GM23338 (cell line): ENCODE measurements around the gene UBE2S. TPM values are rescaled to one million over a fixed set of nuclear protein-coding genes. Genes with fewer than 3 reads are reported as not detected.
A peak's percentile ranks its signal among the peaks of the same experiment; 100 is the strongest.

Source experiments
- ATAC-seq: fragments of 200-7000 bp; cut with Tn5 transposase; 3 replicates; pipeline ENCODE4 v1.9.1; 2020
- DNase-seq: peaks from one replicate; pipeline ENCODE4 v3.0.0-alpha.2; 2015; ENCODE audit warnings: low spot score
- H2AFZ ChIP-seq: fragments of 200-600 bp; sonication (generic); 2 replicates; pipeline ENCODE4 v1.8.0; 2016; ENCODE audit warnings: antibody characterized with exemption, mild to moderate bottlenecking, moderate library complexity
- H3F3A ChIP-seq: fragments of 200-600 bp; sonication (generic); replicated peaks from 2 replicates; pipeline ENCODE4 v1.8.0; 2017; ENCODE audit warnings: antibody characterized with exemption, mixed run types, low read depth
- H3K27ac ChIP-seq: fragments of 200-600 bp; sonication (generic); 2 replicates; pipeline ENCODE4 v1.6.1; 2016; ENCODE audit warnings: low read depth
- H3K27me3 ChIP-seq: fragments of 200-600 bp; sonication (generic); 2 replicates; pipeline ENCODE4 v1.8.0; 2016; ENCODE audit warnings: mild to moderate bottlenecking, mixed run types, moderate library complexity; ENCODE audit not compliant: insufficient read depth
- H3K36me3 ChIP-seq: fragments of 200-600 bp; sonication (generic); 2 replicates; pipeline ENCODE4 v1.8.0; 2016; ENCODE audit warnings: mild to moderate bottlenecking; ENCODE audit not compliant: insufficient read depth
- H3K4me1 ChIP-seq: fragments of 200-600 bp; sonication (generic); 2 replicates; pipeline ENCODE4 v1.8.0; 2016; ENCODE audit warnings: mild to moderate bottlenecking, moderate library complexity; ENCODE audit not compliant: insufficient read depth
- H3K4me2 ChIP-seq: fragments of 200-600 bp; sonication (generic); 2 replicates; pipeline ENCODE4 v1.7.1; 2017; ENCODE audit warnings: mixed run types
- H3K4me3 ChIP-seq: fragments of 200-600 bp; sonication (generic); 2 replicates; pipeline ENCODE4 v1.6.1; 2016; ENCODE audit warnings: mixed run types
- H3K79me2 ChIP-seq: fragments of 200-600 bp; sonication (generic); replicated peaks from 2 replicates; pipeline ENCODE4 v1.8.0; 2017; ENCODE audit warnings: mild to moderate bottlenecking; ENCODE audit not compliant: insufficient read depth
- H3K9me2 ChIP-seq: fragments of 200-600 bp; sonication (generic); 2 replicates; pipeline ENCODE4 v1.8.0; 2017; ENCODE audit not compliant: insufficient read depth
- H4K20me1 ChIP-seq: fragments of 200-600 bp; sonication (generic); replicated peaks from 2 replicates; pipeline ENCODE4 v1.8.0; 2017; ENCODE audit warnings: mild to moderate bottlenecking; ENCODE audit not compliant: insufficient read depth
- H3K27ac Mint-ChIP-seq: 2 replicates; pipeline ENCODE4 v1.8.0; 2020; ENCODE audit warnings: inconsistent platforms, mild to moderate bottlenecking, moderate library complexity, mixed read lengths
- H3K27me3 Mint-ChIP-seq: 3 replicates; pipeline ENCODE4 v1.8.0; 2022; ENCODE audit warnings: low read depth, mild to moderate bottlenecking, moderate library complexity, mixed read lengths, inconsistent platforms; ENCODE audit not compliant: insufficient read depth, poor library complexity
- H3K36me3 Mint-ChIP-seq: 3 replicates; pipeline ENCODE4 v1.8.0; 2021; ENCODE audit warnings: low read depth, mild to moderate bottlenecking, inconsistent platforms, moderate library complexity, mixed read lengths
- H3K4me1 Mint-ChIP-seq: 3 replicates; pipeline ENCODE4 v1.8.0; 2020; ENCODE audit warnings: mild to moderate bottlenecking, inconsistent platforms, mixed read lengths
- H3K4me3 Mint-ChIP-seq: 3 replicates; pipeline ENCODE4 v1.8.0; 2021; ENCODE audit warnings: moderate library complexity, mild to moderate bottlenecking, inconsistent platforms, mixed read lengths
- H3K9me3 Mint-ChIP-seq: 3 replicates; pipeline ENCODE4 v1.8.0; 2020; ENCODE audit warnings: moderate library complexity, mild to moderate bottlenecking, inconsistent platforms, mixed read lengths
- CREB1 ChIP-seq: fragments of 250-450 bp; sonication (Bioruptor Pico); IDR thresholded peaks from 2 replicates; pipeline ENCODE4 v1.5.0; 2020; ENCODE audit warnings: low read depth, mild to moderate bottlenecking, moderate library complexity
- CTCF ChIP-seq, 2 experiments: fragments of 200-600 bp in 1 of 2; sonication (generic) in 1 of 2; conservative IDR thresholded peaks; 2 replicates each; pipeline versions ENCODE4 v1.5.1 to v1.6.1; 2016 to 2017; ENCODE audit warnings: antibody characterized with exemption in 2 of 2, low read depth in 2 of 2, mild to moderate bottlenecking in 2 of 2, moderate library complexity in 1 of 2
- EZH2phosphoT487 ChIP-seq: fragments of 200-600 bp; sonication (generic); IDR thresholded peaks from one replicate; pipeline ENCODE4 v1.8.1; 2018; ENCODE audit warnings: antibody characterized with exemption; ENCODE audit not compliant: unreplicated experiment
- POLR2AphosphoS5 ChIP-seq: IDR thresholded peaks from 2 replicates; pipeline ENCODE4 v1.6.1; 2016; ENCODE audit warnings: antibody characterized with exemption, low read depth
- STAT1 ChIP-seq: IDR thresholded peaks from one replicate; pipeline ENCODE4 v1.6.1; 2016; ENCODE audit warnings: antibody characterized with exemption; ENCODE audit not compliant: unreplicated experiment
- ZNF114 ChIP-seq: fragments of 250-450 bp; sonication (Bioruptor Pico); IDR thresholded peaks from 2 replicates; pipeline ENCODE4 v1.5.0; 2020; ENCODE audit warnings: mild to moderate bottlenecking, moderate library complexity
- ZNF331 ChIP-seq: fragments of 250-450 bp; sonication (Bioruptor Pico); IDR thresholded peaks from 2 replicates; pipeline ENCODE4 v1.5.0; 2020; ENCODE audit warnings: low read depth, mild to moderate bottlenecking, moderate library complexity
- polyA plus RNA-seq: library from polyadenylated mRNA; unstranded; fragments of >200 nt; fragmentation: Nextera tagmentation; extraction: Ambion mirVana; gene quantifications from 2 replicates; pipeline ENCODE4 v1.2.1, GENCODE V29; 2016
- total RNA-seq: library from RNA; depleted of rRNA; stranded (reverse); fragments of >200 nt; shearing (Covaris generic); gene quantifications from 2 replicates; pipeline ENCODE4 v1.2.3, GENCODE V29; 2014
- TF ChIP-seq, protein P1 (sequence below): IDR thresholded peaks from one replicate; pipeline ENCODE4 v1.6.1; 2018; ENCODE audit warnings: antibody characterized with exemption; ENCODE audit not compliant: unreplicated experiment

The UBE2S gene
- total and polyA plus RNA-seq, 2 experiments from 2014 or later = 363 to 533 TPM

- Histone ChIP-seq H3K79me2 (peaks cover 44% of the 10 kb centered on the region), H2AFZ (no peak overlapping the region), H3K4me2 (peak overlapping the region; percentile 93), H3F3A (peaks cover 38% of the 10 kb centered on the region), H3K27ac (peak overlapping the region; percentile 97), H4K20me1 (peaks cover 42% of the 10 kb centered on the region), H3K36me3 (peaks cover 34% of the 10 kb centered on the region), H3K9me2 (peaks cover 8% of the 10 kb centered on the region), H3K4me3 (peak overlapping the region; percentile 94), H3K4me1 (peaks cover 19% of the 10 kb centered on the region), H3K27me3 (no peaks in the 10 kb centered on the region)
- peak; percentile 99 for DNase-seq
- H3K27ac Mint-ChIP-seq = peak overlapping the region; percentile 98
- H3K27me3 Mint-ChIP-seq = peaks cover 23% of the 10 kb centered on the region
- no peak for TF ChIP-seq EZH2phosphoT487
- no peak for TF ChIP-seq STAT1
- no peak; the same call in 1 of the 2 replicates for TF ChIP-seq ZNF114 (CRISPR knock-in tag)
- TF ChIP-seq, protein P1, sequence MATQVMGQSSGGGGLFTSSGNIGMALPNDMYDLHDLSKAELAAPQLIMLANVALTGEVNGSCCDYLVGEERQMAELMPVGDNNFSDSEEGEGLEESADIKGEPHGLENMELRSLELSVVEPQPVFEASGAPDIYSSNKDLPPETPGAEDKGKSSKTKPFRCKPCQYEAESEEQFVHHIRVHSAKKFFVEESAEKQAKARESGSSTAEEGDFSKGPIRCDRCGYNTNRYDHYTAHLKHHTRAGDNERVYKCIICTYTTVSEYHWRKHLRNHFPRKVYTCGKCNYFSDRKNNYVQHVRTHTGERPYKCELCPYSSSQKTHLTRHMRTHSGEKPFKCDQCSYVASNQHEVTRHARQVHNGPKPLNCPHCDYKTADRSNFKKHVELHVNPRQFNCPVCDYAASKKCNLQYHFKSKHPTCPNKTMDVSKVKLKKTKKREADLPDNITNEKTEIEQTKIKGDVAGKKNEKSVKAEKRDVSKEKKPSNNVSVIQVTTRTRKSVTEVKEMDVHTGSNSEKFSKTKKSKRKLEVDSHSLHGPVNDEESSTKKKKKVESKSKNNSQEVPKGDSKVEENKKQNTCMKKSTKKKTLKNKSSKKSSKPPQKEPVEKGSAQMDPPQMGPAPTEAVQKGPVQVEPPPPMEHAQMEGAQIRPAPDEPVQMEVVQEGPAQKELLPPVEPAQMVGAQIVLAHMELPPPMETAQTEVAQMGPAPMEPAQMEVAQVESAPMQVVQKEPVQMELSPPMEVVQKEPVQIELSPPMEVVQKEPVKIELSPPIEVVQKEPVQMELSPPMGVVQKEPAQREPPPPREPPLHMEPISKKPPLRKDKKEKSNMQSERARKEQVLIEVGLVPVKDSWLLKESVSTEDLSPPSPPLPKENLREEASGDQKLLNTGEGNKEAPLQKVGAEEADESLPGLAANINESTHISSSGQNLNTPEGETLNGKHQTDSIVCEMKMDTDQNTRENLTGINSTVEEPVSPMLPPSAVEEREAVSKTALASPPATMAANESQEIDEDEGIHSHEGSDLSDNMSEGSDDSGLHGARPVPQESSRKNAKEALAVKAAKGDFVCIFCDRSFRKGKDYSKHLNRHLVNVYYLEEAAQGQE = no peak
- TF ChIP-seq CREB1 (CRISPR knock-in tag) = peak; percentile 95
- TF ChIP-seq CTCF (conservative IDR thresholded peaks at IDR 0.05; ENCODE audit: low read depth in 2 of 2) = no peak
- no peak for TF ChIP-seq POLR2AphosphoS5
- no peak for TF ChIP-seq ZNF331 (CRISPR knock-in tag)
- peaks cover 65% of the 10 kb centered on the region for H3K36me3 Mint-ChIP-seq
- peaks cover 30% of the 10 kb centered on the region for H3K9me3 Mint-ChIP-seq
- ATAC-seq = peak; percentile 95
- H3K4me1 Mint-ChIP-seq = peaks cover 22% of the 10 kb centered on the region
- peak overlapping the region; percentile 91 for H3K4me3 Mint-ChIP-seq
These were observed 378 bp upstream of the UBE2S start for GRCh38 chr19:55407800-55408532.
